ENCODE data around the gene OR10G6. TPM values are rescaled to one million over a fixed set of nuclear protein-coding genes. Genes with fewer than 3 reads are reported as not detected.

Gene OR10G6
- total and polyA plus RNA-seq, 2 of the 8 experiments (the other 6 are each of a cell fraction or from before 2014, with no cell fraction given), result not detected

- Histone ChIP-seq H3K14ac (ENCODE audit: insufficient read length) (no peak overlapping the region), H3K9ac (replicated peaks in 1 of 4; ENCODE audit: extremely low read depth in 1 of 4, low read depth in 3 of 4, low read length in 3 of 4) (no peak overlapping the region), H2BK120ac (replicated peaks; ENCODE audit: low read depth, low read length) (no peak overlapping the region), H3K56ac (replicated peaks; ENCODE audit: insufficient read length, low read depth, low read length) (no peak overlapping the region), H3K27me3 (replicated peaks in 1 of 4; ENCODE audit: control insufficient read depth in 3 of 4, extremely low read depth in 1 of 4, insufficient read depth in 3 of 4, low read length in 3 of 4) (no peaks in the 10 kb centered on the region), H3K4ac (replicated peaks; ENCODE audit: insufficient read length, low read depth, low read length) (no peak overlapping the region), H3K23ac (ENCODE audit: insufficient read length) (no peak overlapping the region), H3K36me3 (ENCODE audit: control insufficient read depth in 2 of 4, insufficient read depth in 4 of 4, low read length in 3 of 4) (no peaks in the 10 kb centered on the region), H3K18ac (ENCODE audit: extremely low read depth, low read length) (no peak overlapping the region), H3K27ac (ENCODE audit: low read depth, low read length) (no peak overlapping the region), H3K9me3 (ENCODE audit: insufficient read depth in 2 of 2, low read depth in 1 of 2, low read length in 1 of 2) (peaks cover 0 to 3% of the 10 kb centered on the region in 2 experiments; a peak in 1 of 4 replicates), H2BK20ac (ENCODE audit: low read length) (no peak overlapping the region), H4K5ac (ENCODE audit: insufficient read length, low read depth, low read length) (no peak overlapping the region), H3K23me2 (ENCODE audit: low read depth, low read length) (no peaks in the 10 kb centered on the region), H2BK12ac (ENCODE audit: low read depth, low read length) (no peak overlapping the region), H4K8ac (ENCODE audit: extremely low read depth, insufficient read depth, low read length) (no peak overlapping the region), H2BK15ac (ENCODE audit: low read length) (no peak overlapping the region), H2AK5ac (ENCODE audit: low read depth, low read length) (no peak overlapping the region), H4K20me1 (replicated peaks in 1 of 2; ENCODE audit: control insufficient read depth in 1 of 2, insufficient read depth in 2 of 2, low read length in 2 of 2) (no peaks in the 10 kb centered on the region), H2AFZ (ENCODE audit: low read length) (no peak overlapping the region), H3K4me1 (replicated peaks in 1 of 4; ENCODE audit: control insufficient read depth in 3 of 4, insufficient read depth in 4 of 4, low read length in 3 of 4) (no peaks in the 10 kb centered on the region), H3K4me2 (ENCODE audit: insufficient read depth in 1 of 2, low read depth in 2 of 2, low read length in 2 of 2) (no peak overlapping the region), H3K79me2 (ENCODE audit: control insufficient read depth in 1 of 2, insufficient read depth in 2 of 2, low read length in 2 of 2) (no peaks in the 10 kb centered on the region), H4K91ac (replicated peaks; ENCODE audit: insufficient read length, low read length) (no peak overlapping the region), H3K79me1 (ENCODE audit: low read depth, low read length) (no peaks in the 10 kb centered on the region), H2BK5ac (ENCODE audit: low read depth, low read length) (no peak overlapping the region), H3K4me3 (ENCODE audit: extremely low read depth in 1 of 4, insufficient read depth in 2 of 4, low read depth in 3 of 4, low read length in 4 of 4) (no peak overlapping the region)
- TF ChIP-seq CTCF (IDR thresholded peaks at IDR 0.05; ENCODE audit: control extremely low read depth in 1 of 3, insufficient read depth in 1 of 3, low read depth in 1 of 3, low read length in 3 of 3), result no peak
- no peak for DNase-seq (ENCODE audit: low read depth in 1 of 2, low spot score in 2 of 2)
- ChIA-PET CTCF (ENCODE audit: partially characterized antibody) (interaction anchor here (0.6 to 2.0 kb wide), 2 partner anchors 13 to 18 kb away, joined by 3 to 7 read pairs; partner anchors contain the start of gene OR6T1), POLR2A (ENCODE audit: partially characterized antibody) (no interaction called here)
- no peak for FAIRE-seq
These were observed 38.2 kb downstream of the OR10G6 start for GRCh38 chr11:123956752-123957151.
